MV-4-11 (cell line): ENCODE results near the gene ZNF441.
A peak's percentile ranks its signal among the peaks of the same experiment; 100 is the strongest.
"Not testable (repeated sequence)": the region's sequence is repeated elsewhere in the genome, so short reads cannot be mapped to it uniquely, and the experiment has no call there.

Source experiments
- DNase-seq: peaks from one replicate; lab custom pipeline; 2025; lab: John Stamatoyannopoulos, UW

The ZNF441 gene

DNA sequence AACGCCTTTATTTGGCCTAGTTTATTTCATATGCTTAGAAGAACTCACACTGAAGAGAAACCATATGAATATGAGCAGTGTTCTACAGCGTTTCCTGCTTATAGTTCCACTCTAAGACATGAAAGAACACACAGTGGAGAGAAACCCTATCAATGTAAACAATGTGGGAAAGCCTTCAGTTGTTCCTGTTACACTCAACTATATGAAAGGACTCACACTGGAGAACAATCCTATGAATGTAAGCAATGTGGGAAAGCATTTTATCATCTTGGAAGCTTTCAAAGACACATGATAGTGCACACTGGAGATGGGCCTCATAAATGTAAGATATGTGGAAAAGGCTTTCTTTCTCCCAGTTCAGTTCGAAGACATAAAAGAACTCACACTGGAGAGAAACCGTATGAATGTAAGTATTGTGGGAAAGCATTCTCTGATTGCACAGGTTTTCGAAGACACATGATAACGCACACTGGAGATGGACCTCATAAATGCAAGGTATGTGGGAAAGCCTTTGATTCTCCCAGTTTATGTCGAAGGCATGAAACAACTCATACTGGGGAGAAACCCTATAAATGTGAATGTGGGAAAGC is 13.7 kb downstream of the ZNF441 start:
- no peak for DNase-seq

DNA sequence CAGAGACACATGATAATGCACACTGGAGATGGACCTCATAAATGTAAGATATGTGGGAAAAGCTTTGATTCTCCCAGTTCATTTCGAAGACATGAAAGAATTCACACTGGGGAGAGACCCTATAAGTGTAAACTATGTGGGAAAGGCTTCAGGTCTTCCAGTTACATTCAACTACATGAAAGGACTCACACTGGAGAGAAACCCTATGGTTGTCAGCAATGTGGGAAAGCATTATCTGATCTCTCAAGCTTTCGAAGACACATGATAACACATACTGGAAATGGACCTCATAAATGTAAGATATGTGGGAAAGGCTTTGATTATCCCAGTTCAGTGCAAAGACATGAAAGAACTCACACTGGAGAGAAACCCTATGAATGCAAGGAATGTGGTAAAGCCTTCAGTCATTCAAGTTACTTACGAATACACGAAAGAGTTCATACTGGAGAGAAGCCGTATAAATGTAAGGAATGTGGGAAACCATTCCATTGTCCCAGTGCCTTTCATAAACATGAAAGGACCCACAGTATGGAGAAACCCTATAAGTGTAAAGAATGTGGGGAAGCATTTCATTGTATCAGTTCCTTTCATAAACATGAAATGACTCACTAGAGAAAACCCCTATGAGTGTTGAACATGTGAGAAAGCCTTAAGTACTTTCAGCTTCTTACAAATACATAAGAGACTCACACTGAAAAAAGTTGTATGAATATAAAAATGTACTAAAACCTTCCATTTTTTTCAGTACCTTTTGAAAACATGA is 14.7 kb downstream of the ZNF441 start:
- no peak for DNase-seq

DNA sequence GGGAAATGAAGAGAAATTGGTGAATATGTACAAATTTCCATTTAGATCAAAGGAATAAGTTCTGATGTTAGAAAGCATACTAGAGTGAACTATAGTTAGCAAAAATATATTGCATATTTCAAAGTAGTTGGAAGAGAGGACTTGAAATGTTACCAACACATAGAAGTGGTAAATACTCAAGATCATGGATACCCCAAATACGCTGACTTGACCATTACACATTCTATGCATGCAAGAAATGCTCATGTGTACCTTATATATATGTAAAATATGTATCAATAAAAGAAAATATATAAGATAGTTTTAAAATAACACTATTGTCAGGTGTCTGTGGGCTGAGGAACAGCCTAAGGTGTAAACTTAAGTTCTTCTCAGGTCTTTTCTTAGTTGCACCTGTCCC is 17.0 kb downstream of the ZNF441 start:
- DNase-seq = no peak

DNA sequence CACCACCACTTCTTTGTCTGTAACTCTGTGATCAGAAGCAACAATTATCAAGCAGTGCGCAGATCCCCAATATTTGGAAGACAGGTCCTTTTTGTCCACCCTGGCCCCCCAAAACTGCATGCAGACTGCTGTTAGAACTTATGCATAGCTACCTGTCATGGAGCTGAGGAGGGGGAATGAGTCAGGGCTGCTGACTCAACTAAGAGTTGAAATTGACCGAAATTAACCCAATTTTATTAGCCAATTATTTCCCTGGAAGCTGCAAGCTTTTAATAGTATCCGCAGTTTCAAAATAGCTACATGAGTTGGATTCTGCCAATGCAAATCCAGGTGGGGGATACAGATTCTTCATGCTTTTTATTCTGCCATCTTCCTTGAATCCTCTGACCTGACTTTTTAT is 17.6 kb downstream of the ZNF441 start:
- no peak for DNase-seq

DNA sequence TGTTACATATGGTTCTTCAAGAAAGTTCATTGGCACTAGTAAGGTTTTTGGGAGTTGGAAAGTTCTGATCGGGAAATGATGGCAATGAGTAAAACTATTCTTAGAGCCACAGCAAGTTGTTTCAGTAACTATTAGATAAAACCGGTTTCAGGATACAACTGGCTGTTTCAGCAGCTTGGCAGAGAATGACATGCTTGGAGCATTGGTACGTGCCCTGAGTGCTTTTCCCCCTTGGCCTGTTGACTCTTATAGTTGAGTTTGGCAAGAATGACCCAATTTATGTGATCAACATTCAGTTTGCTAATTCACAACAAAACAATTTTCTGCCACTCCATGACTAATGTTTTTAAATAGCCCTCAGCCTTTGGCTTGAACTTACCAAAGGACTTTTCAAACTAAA is 20.7 kb downstream of the ZNF441 start:
- no peak for DNase-seq

DNA sequence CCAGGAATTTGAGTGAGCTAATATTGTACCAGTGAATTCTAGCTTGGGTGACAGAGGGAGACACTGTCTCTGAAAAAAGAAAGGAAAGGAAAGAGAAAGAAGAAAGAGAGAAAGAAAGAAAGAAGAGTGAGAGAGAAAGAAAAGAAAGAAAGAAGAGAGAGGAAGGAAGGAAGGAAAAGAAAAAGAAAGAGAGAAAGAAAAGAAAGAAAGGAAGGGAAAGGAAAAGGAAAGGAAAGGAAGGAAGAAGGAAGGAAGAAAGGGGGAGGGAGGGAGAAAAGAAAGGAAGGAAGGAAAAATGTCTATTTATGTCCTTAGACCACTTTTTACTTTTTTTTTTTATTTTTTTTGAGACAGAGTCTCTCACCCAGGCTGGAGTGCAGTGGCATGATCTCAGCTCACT is 26.1 kb downstream of the ZNF441 start:
- DNase-seq = no peak

DNA sequence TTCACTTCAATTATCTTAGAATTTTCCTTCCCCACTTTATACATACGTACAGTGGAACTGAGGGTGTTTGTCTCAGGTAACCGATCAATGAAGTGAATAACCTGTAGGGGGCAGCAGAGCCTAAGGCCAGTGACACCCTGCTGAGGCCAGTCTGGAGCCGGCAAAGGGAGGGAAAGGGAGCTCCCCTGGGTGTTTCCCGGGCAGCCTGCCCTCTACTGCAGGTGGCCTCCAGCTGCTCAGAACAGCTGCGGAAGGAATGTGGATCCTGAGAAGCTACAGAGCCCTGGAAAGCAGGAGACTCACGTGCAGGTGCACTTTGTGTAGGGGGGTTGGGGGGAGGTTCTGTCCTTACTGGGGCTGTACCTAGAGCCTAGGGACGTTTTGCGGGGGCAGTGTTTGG is 30.7 kb downstream of the ZNF441 start:
- DNase-seq = peak; percentile 54

DNA sequence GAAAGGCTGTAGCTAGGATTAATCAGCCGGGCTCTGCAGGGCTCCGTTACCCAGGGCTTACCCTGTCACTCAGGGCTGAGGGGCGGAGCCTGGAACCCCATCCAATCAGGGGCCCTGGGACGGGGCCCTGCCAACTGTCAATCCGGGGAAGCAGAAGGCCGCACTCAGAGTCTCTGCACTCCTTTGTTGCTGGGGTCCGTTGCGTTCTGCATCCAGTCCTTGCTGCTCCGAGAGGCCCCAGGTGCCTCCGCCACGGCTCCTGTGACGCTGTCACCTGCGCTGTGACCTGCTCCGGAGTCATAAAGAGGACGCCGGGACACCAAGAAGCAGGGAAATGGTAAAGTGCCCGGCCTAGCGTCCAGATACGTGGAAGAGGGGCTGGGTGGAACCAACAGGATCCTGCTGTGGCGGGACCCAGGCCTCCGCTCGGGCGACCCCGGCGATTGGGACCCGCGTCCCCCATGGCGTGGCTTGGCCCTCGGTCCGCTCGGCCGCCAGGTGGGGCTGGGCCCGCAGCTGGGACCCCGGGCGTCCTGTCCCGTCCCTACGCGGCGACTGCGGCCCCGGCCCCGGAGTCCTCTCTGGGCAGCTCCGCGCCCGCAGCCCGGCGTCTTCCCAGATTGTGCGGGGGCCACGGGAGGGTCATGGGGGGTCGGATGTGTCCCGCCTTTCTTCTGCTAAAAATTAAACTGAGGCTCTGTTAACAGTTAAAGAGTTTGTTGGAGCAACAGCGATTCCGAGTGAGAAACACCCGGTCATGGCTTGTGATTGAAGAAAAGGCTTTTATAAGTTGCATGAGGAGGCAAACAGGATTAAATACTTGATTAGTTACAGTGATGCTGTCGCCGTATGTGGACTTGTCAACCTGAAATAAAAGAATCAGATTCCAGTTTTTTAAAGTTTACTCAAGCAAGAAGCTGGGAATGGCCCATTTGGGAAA is 31.9 kb downstream of the ZNF441 start, which contains the start of gene ZNF491:
ZNF491 (plus strand) TSS at position 133 of the 940 bp plus-strand sequence. CDS start 7,431 bp downstream, outside the sequence.
- DNase-seq = no peak

DNA sequence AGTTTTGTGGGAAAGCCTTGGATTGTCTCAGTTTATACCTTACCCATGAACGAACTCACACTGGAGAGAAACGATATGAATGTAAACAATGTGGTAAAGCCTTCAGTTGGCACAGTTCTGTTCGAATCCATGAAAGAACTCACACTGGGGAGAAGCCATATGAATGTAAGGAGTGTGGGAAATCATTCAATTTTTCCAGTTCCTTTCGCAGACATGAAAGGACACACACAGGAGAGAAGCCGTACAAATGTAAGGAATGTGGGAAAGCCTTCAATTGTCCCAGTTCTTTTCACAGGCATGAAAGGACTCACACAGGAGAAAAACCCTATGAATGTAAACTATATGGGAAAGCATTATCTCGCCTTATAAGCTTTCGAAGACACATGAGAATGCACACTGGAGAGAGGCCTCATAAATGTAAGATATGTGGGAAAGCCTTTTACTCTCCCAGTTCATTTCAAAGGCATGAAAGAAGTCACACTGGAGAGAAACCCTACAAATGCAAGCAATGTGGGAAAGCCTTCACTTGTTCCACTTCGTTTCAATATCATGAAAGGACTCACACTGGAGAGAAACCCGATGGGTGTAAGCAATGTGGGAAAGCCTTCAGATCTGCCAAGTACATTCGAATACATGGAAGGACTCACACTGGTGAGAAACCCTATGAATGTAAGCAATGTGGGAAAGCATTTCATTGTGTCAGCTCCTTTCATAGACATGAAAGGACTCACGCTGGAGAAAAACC is 39.7 kb downstream of the ZNF441 start:
- DNase-seq = no peak

DNA sequence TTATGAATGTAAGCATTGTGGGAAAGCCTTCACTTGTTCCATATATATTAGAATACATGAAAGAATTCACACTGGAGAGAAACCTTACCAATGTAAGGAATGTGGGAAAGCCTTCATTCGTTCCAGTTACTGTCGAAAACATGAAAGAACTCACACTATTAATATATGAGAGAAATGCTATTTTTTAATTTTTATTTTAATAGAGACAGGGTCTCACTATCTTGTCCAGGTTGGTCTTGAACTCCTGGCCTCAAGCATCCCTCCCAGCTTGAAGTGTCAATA is 40.2 kb downstream of the ZNF441 start:
- no peak for DNase-seq

DNA sequence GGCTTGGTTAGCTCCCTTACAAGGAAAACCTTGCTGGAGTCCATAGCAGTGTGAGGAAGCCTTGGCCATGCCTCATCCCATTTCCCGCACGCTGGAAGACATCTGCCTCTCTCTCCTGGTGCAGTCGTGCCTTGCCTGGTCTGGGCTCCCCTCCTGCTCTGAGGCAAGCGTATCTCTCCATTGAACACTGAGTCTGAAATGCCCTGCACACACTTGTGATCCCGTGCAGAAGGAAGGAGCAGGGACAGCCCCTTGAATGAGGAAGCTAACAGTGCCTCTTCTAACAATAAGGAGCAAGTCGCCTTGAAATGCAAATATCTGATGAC is 46.9 kb downstream of the ZNF441 start:
- DNase-seq = no peak

DNA sequence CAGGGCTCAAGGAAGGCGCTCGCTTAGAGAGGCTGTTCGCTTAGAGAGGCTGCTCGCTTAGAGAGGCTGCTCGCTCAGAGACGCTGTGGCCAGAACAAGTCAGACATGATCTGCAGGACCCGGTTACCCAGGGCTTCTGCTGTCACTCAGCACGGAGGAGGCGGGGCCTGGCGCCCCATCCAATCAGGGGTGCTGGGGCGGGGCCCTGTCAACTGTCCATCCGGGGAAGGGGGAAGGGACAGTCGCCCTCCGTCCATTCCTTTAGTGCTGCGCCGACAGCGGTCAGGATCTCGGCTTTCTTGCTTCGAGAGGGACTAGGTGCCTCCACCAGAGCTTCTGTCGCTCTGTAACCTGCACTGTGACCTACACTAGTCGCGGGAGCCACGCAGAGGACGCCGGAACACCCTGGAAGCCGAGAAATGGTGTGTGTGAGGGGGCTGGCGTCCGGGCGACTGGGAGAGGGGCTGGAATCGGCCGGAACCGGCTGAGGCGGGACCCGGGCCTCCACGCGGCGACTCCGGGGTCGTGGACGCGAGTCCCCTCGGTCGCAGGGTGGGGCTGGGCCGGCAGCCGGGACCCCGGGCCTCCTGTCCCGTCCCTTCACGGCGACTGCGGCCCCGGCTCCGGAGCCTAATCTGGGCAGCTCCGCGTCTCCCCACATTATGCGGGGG is 47.4 kb downstream of the ZNF441 start, which contains the start of gene ZNF440:
ZNF440 (plus strand) TSS at position 245 of the 671 bp plus-strand sequence; CDS start at position 420, 175 bp downstream.
- DNase-seq = peak; percentile 94

DNA sequence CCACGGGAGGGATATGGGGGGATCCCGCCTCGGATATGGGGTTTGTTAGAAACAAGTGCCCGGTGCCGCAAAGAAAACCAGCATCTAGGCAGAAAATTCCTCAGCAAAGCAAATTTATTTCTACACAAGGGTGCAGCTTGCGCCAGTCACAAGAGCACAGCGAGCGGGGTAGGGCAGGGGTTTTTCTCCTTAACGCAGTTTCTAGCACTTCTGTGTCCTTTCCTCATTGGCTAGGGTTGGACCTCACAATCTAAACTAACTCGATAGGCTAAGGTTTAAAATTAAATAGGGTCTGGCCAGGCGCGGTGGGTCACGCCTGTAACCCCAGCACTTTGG is 47.9 kb downstream of the ZNF441 start:
- no peak for DNase-seq

DNA sequence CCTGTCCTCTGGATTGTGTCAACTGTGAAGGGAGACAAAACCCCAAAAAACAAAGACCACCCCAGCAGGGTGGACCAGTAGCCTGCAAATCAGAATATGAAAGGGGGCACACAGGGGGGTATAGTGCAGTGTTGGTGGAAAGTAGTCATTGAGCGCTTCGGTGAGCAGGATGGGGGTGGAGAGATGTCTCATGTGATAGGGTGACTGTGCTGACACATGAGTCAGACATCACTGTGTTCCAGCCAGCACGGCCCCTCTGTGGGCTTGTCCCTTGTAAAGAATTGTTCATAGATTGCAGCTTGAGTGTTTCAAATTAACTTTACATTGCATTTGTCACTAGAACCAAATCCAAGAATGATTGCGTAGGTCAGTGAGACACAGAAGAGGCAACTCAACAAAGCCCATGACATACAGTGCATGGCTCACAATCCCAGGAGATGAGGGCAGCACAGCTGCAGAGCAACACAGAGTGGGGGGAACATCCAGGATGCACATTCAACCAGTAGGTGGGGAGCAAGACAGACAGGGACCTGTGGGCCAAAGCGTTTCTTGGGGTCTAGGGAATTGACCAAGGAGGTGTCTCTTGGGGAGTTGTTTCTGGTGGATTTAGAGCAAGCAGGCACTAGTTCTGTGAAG is 54.8 kb downstream of the ZNF441 start:
- no peak for DNase-seq

DNA sequence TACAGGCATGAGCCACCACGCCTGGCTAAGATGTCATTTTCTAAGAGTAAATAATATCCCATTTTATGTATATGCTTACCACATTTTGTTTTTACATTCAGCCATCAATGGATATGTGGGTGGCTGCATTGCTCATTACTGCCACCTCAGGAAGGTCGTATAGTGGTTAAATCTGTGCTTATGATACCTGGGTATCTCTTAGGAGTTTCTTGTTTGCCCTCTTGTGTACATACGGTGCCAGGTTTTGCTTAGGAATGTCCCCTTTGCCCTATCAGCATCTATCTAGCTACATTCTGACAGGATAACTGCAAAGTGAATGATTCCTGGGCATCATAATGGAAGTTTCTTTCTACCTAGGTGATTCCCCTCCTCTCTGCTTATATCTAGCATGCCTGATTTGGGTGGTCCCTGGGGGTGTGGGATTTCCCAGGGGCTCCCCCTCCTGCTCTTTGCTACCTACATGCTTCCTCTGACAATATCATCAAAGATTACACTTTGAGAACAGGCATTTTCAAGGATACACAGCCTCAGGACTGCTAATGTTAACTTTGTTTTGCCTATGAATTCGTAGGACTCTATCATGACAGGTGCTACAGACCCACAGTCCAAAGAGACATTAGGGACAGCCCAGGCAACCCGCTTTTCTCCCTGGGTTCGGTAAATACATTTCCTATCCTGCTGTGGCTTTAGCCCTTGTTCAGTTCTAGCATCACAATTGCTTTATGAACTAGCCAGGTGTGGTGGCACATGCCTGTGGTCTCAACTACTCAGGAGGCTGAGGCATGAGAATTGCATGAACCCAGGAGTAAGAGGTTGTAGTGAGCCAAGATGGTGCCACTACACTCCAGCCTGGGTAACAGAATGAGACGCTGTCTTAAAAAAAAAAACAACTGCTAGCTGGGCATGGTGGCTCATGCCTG is 62.4 kb downstream of the ZNF441 start:
- DNase-seq = not testable (repeated sequence)

DNA sequence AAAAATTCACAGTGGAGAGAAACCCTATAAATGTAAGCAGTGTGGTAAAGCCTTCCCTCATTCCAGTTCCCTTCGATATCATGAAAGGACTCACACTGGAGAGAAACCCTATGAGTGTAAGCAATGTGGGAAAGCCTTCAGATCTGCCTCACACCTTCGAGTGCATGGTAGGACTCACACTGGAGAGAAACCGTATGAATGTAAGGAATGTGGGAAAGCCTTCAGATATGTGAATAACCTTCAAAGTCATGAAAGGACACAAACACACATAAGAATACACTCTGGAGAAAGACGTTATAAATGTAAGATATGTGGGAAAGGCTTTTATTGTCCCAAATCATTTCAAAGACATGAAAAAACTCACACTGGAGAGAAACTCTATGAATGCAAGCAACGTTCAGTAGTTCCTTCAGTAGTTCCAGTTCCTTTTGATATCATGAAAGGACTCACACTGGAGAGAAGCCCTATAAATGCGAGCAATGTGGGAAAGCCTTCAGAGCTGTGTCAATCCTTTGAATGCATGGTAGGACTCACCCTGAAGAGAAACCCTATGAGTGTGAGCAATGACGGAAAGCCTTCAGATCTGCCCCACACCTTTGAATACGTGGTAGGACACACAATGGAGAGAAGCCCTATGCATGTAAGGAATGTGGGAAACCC is 65.6 kb downstream of the ZNF441 start:
- DNase-seq = no peak

DNA sequence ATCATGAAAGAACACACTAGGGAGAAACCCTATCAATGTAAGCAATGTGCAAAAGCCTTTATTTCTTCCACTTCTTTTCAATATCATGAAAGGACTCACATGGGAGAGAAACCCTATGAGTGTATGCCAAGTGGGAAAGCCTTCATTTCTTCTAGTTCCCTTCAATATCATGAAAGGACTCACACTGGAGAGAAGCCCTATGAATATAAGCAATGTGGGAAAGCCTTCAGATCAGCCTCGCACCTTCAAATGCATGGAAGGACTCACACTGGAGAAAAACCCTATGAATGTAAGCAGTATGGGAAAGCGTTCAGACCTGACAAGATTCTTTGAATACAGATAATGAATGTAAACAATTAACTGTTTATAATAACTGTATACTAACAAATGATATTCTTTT is 66.7 kb downstream of the ZNF441 start:
- DNase-seq = no peak
